ENCODE results near the gene TUBGCP5. TPM values are rescaled to one million over a fixed set of nuclear protein-coding genes. Genes with fewer than 3 reads are reported as not detected.

The TUBGCP5 gene
- total and polyA plus RNA-seq, 10 of the 15 experiments (the other 5 are each of a cell fraction or from before 2014, with no cell fraction given), result 6.4 to 29.2 (median 20.2) TPM

- TF ChIP-seq RFX5 (IDR thresholded peaks at IDR 0.05; ENCODE audit: low read depth, low read length) (no peak), ZNF217 (IDR thresholded peaks at IDR 0.05) (no peak)
Observed at GRCh38 chr15:23064156-23064555, 24.8 kb upstream of the TUBGCP5 start (continued).

GRCh38 chr15:23057707-23058106 lies 18.3 kb upstream of the TUBGCP5 start:
- intact Hi-C loops (cut with micrococcal nuclease; ENCODE audit: unreplicated experiment) (no loop called here), in situ Hi-C loops (cut with MboI) (no loop called here)
- BruUV-seq (replicated peaks), result no TSS peak
- no peak for ATAC-seq
- ChIA-PET RAD21 (ENCODE audit: unreplicated experiment) (interaction anchor here (1.6 kb wide), 1 partner anchor 18 kb away, joined by 3 read pairs; the partner anchor contains the start of gene TUBGCP5), SMC1A (ENCODE audit: uncharacterized antibody, unreplicated experiment) (no interaction called here), POLR2A (no interaction called here), CTCF (no interaction called here)
- no peaks in the 10 kb centered on the region for H3K36me3 ChIP-seq (ENCODE audit: control insufficient read depth in 2 of 2, insufficient read depth in 2 of 2, low read length in 1 of 2)
- no peak for DNase-seq (ENCODE audit: low read depth, low spot score)
- no peaks in the 10 kb centered on the region for H3K9me3 ChIP-seq (replicated peaks; ENCODE audit: control insufficient read depth, insufficient read depth, low read length)
- no peaks in the 10 kb centered on the region for H3K27me3 ChIP-seq (replicated peaks in 1 of 2; ENCODE audit: control insufficient read depth in 2 of 2, insufficient read depth in 2 of 2, low read length in 1 of 2)
- no peaks in the 10 kb centered on the region for H3K79me2 ChIP-seq (ENCODE audit: control insufficient read depth, insufficient read depth, low read length)
- no peak overlapping the region for H3K4me3 ChIP-seq
- H4K20me1 ChIP-seq (ENCODE audit: control insufficient read depth, insufficient read depth), result no peaks in the 10 kb centered on the region
- H3K9ac ChIP-seq (ENCODE audit: control insufficient read depth, insufficient read depth, low read length), result no peak overlapping the region
- TF ChIP-seq SP1 (IDR thresholded peaks at IDR 0.05; ENCODE audit: low read depth, low read length) (no peak), ESRRA (IDR thresholded peaks at IDR 0.05; ENCODE audit: low read length) (no peak), MTA3 (IDR thresholded peaks at IDR 0.05; ENCODE audit: borderline replicate concordance, low read length) (no peak), TCF12 (IDR thresholded peaks at IDR 0.05; ENCODE audit: low read depth, low read length) (no peak), IKZF1 (conservative IDR thresholded peaks at IDR 0.05) (no peak), SPI1 (IDR thresholded peaks at IDR 0.05; ENCODE audit: borderline replicate concordance, insufficient read depth, low read depth, low read length) (no peak), RUNX3 (IDR thresholded peaks at IDR 0.05; ENCODE audit: low read length) (no peak), RELA (IDR thresholded peaks at IDR 0.05; ENCODE audit: borderline replicate concordance, partially characterized antibody) (no peak), NKRF (conservative IDR thresholded peaks at IDR 0.05) (no peak), BCL3 (IDR thresholded peaks at IDR 0.05; ENCODE audit: borderline replicate concordance, insufficient read depth, low read depth, low read length, poor library complexity, severe bottlenecking) (no peak), PRDM15 (CRISPR knock-in tag; IDR thresholded peaks at IDR 0.05) (no peak), MEF2A (IDR thresholded peaks at IDR 0.05; ENCODE audit: insufficient read depth, low read depth, low read length) (no peak), MYC (IDR thresholded peaks at IDR 0.05; ENCODE audit: insufficient read depth, insufficient read length, insufficient replicate concordance, low read length, severe bottlenecking) (no peak), NBN (IDR thresholded peaks at IDR 0.05) (no peak), DPF2 (IDR thresholded peaks at IDR 0.05) (no peak)
- H3K4me1 ChIP-seq (ENCODE audit: control insufficient read depth, insufficient read depth, low read length), result no peaks in the 10 kb centered on the region
- FAIRE-seq, result no peak
- no peak overlapping the region for H3K4me2 ChIP-seq (ENCODE audit: control insufficient read depth, insufficient read depth)
- H3K27ac ChIP-seq (ENCODE audit: control insufficient read depth, insufficient read depth), result no peak overlapping the region
- no peak overlapping the region for H2AFZ ChIP-seq (ENCODE audit: control insufficient read depth, low read depth, low read length)
